A549 (cell line): ENCODE measurements around the gene QKI. TPM values are rescaled to one million over a fixed set of nuclear protein-coding genes. Genes with fewer than 3 reads are reported as not detected.

ENCODE experiments used
- ATAC-seq, 2 experiments: fragments of 200-7000 bp in 1 of 2; fragments of >200 bp in 1 of 2; cut with Nextera tagmentation in 1 of 2; cut with Tn5 transposase in 1 of 2; 3 replicates each; pipeline versions ENCODE4 v1.8.0 to v1.9.1; 2018 to 2020; ENCODE audit warnings: mild to moderate bottlenecking in 1 of 2, moderate library complexity in 1 of 2
- CTCF ChIA-PET: fragments of 300-600 bp; sonication (Branson Sonifier 250); formaldehyde crosslinking; extraction: SDS; loops from one replicate; lab custom pipeline; 2021; ENCODE audit warnings: antibody characterized with exemption, inconsistent platforms; lab: Yijun Ruan, JAX
- POLR2A ChIA-PET: fragments of 350-600 bp; formaldehyde crosslinking; extraction: SDS; loops from one replicate; lab custom pipeline; 2021; ENCODE audit warnings: antibody characterized with exemption, inconsistent platforms; lab: Yijun Ruan, JAX
- DNase-seq, 2 experiments: peaks; one replicate each; pipeline versions ENCODE4 v3.0.0 to v3.0.0-alpha.2; 2011 to 2016; ENCODE audit warnings: low read depth in 1 of 2, low spot score in 1 of 2
- FAIRE-seq: peaks from 2 replicates; lab custom pipeline; 2011; peaks lifted over from hg19 to GRCh38; lab: Jason Lieb, UNC
- H3K27ac ChIP-seq, 2 experiments: fragments of >200 bp; sonication (Bioruptor Twin); formaldehyde crosslinking; 3 replicates each; pipeline ENCODE4 v1.5.1; 2016 to 2017
- H3K4me1 ChIP-seq: fragments of >200 bp; sonication (Bioruptor Twin); formaldehyde crosslinking; 3 replicates; pipeline ENCODE4 v1.6.1; 2016
- H3K4me2 ChIP-seq: fragments of >200 bp; sonication (Bioruptor Twin); formaldehyde crosslinking; 3 replicates; pipeline ENCODE4 v1.6.1; 2016
- H3K4me3 ChIP-seq: fragments of >200 bp; sonication (Bioruptor Twin); formaldehyde crosslinking; 3 replicates; pipeline ENCODE4 v1.5.1; 2016
- H3K9me3 ChIP-seq: fragments of >200 bp; sonication (Bioruptor Twin); formaldehyde crosslinking; 3 replicates; pipeline ENCODE4 v1.6.1; 2016
- ATOH8 ChIP-seq: fragments of 250-450 bp; sonication (Bioruptor Pico); IDR thresholded peaks from 2 replicates; pipeline ENCODE4 v1.5.0; 2020; ENCODE audit warnings: low read depth, mild to moderate bottlenecking, moderate library complexity
- BCL3 ChIP-seq: fragments of >200 bp; sonication (Bioruptor Twin); formaldehyde crosslinking; IDR thresholded peaks from 3 replicates; pipeline ENCODE4 v1.6.1; 2016
- BHLHE40 ChIP-seq: IDR thresholded peaks from 2 replicates; pipeline ENCODE4 v1.6.1; 2012; ENCODE audit warnings: low read depth, low read length, inconsistent platforms
- CBX2 ChIP-seq: fragments of 200-600 bp; sonication (generic); IDR thresholded peaks from 2 replicates; pipeline ENCODE4 v1.6.1; 2016; ENCODE audit warnings: low read depth, mild to moderate bottlenecking, borderline replicate concordance
- CBX8 ChIP-seq: fragments of 200-600 bp; sonication (generic); IDR thresholded peaks from 2 replicates; pipeline ENCODE4 v1.6.1; 2016
- CTCF ChIP-seq: fragments of >200 bp; sonication (Bioruptor Twin); formaldehyde crosslinking; IDR thresholded peaks from 3 replicates; pipeline ENCODE4 v1.5.1; 2016
- EHF ChIP-seq: fragments of 250-450 bp; sonication (Bioruptor Pico); IDR thresholded peaks from 2 replicates; pipeline ENCODE4 v1.5.0; 2020; ENCODE audit warnings: mild to moderate bottlenecking
- ELK1 ChIP-seq: fragments of 150-350 bp; IDR thresholded peaks from 2 replicates; pipeline ENCODE4 v1.6.1; 2014; ENCODE audit warnings: low read depth, mild to moderate bottlenecking, low read length
- EP300 ChIP-seq, 2 experiments: fragments of >200 bp; sonication (Bioruptor Twin); formaldehyde crosslinking; IDR thresholded peaks; 2 replicates in 1 of 2; 3 replicates in 1 of 2; pipeline ENCODE4 v1.6.1; 2016 to 2017
- ESRRA ChIP-seq: fragments of 150-350 bp; IDR thresholded peaks from 2 replicates; pipeline ENCODE4 v1.6.1; 2014; ENCODE audit warnings: mild to moderate bottlenecking, low read length, borderline replicate concordance
- FOXS1 ChIP-seq: fragments of 250-450 bp; sonication (Bioruptor Pico); IDR thresholded peaks from 2 replicates; pipeline ENCODE4 v1.5.0; 2020; ENCODE audit warnings: mild to moderate bottlenecking, moderate library complexity
- HMGXB4 ChIP-seq: fragments of 250-450 bp; sonication (Bioruptor Pico); IDR thresholded peaks from 2 replicates; pipeline ENCODE4 v1.5.0; 2021; ENCODE audit warnings: mild to moderate bottlenecking, moderate library complexity, borderline replicate concordance
- HOXA7 ChIP-seq: fragments of 250-450 bp; sonication (Bioruptor Pico); IDR thresholded peaks from 2 replicates; pipeline ENCODE4 v1.5.0; 2020; ENCODE audit warnings: mild to moderate bottlenecking, moderate library complexity
- HOXB13 ChIP-seq: fragments of 250-450 bp; sonication (Bioruptor Pico); IDR thresholded peaks from 2 replicates; pipeline ENCODE4 v1.5.0; 2020; ENCODE audit warnings: low read depth, mild to moderate bottlenecking, moderate library complexity
- JUNB ChIP-seq: fragments of >200 bp; sonication (Bioruptor Twin); formaldehyde crosslinking; IDR thresholded peaks from 2 replicates; pipeline ENCODE4 v1.6.1; 2016
- MAFK ChIP-seq: fragments of 450-650 bp; IDR thresholded peaks from 2 replicates; pipeline ENCODE4 v1.6.1; 2014; ENCODE audit not compliant: partially characterized antibody
- PBX3 ChIP-seq: IDR thresholded peaks from 2 replicates; pipeline ENCODE4 v1.6.1; 2012
- PHF8 ChIP-seq: fragments of 200-600 bp; sonication (generic); IDR thresholded peaks from 2 replicates; pipeline ENCODE4 v1.6.1; 2016; ENCODE audit warnings: low read depth, mild to moderate bottlenecking, antibody characterized with exemption, moderate library complexity, borderline replicate concordance
- POLR2A ChIP-seq: IDR thresholded peaks from 2 replicates; pipeline ENCODE4 v1.6.1; 2012; ENCODE audit warnings: mild to moderate bottlenecking, low read length
- RFX5 ChIP-seq: fragments of 450-650 bp; IDR thresholded peaks from 2 replicates; pipeline ENCODE4 v1.7.1; 2014; ENCODE audit warnings: antibody characterized with exemption, mild to moderate bottlenecking, moderate library complexity
- RNF2 ChIP-seq: fragments of 200-600 bp; sonication (generic); IDR thresholded peaks from 2 replicates; pipeline ENCODE4 v1.6.1; 2016; ENCODE audit warnings: low read depth, mild to moderate bottlenecking, antibody characterized with exemption, moderate library complexity, borderline replicate concordance
- SREBF2 ChIP-seq: fragments of 450-650 bp; IDR thresholded peaks from 2 replicates; pipeline ENCODE4 v1.6.1; 2014; ENCODE audit warnings: mild to moderate bottlenecking, moderate library complexity
- TFCP2L1 ChIP-seq: fragments of 250-450 bp; sonication (Bioruptor Pico); IDR thresholded peaks from 2 replicates; pipeline ENCODE4 v1.5.0; 2021; ENCODE audit warnings: mild to moderate bottlenecking
- TP53 ChIP-seq: fragments of 250-450 bp; sonication (Bioruptor Pico); IDR thresholded peaks from 2 replicates; pipeline ENCODE4 v1.5.0; 2021; ENCODE audit warnings: mild to moderate bottlenecking, moderate library complexity
- ZFP36 ChIP-seq: fragments of 450-650 bp; IDR thresholded peaks from 2 replicates; pipeline ENCODE4 v1.6.1; 2014; ENCODE audit warnings: borderline replicate concordance; ENCODE audit not compliant: partially characterized antibody
- ZNF302 ChIP-seq: fragments of 250-450 bp; sonication (Bioruptor Pico); IDR thresholded peaks from 2 replicates; pipeline ENCODE4 v1.9.0; 2021; ENCODE audit warnings: inconsistent platforms, mild to moderate bottlenecking, moderate library complexity
- ZSCAN20 ChIP-seq: fragments of 250-450 bp; sonication (Bioruptor Pico); IDR thresholded peaks from 2 replicates; pipeline ENCODE4 v1.8.0; 2022; ENCODE audit warnings: mild to moderate bottlenecking, moderate library complexity
- WGBS: methylation state at CpG from one replicate; pipeline ENCODE4 v1.1.6; 2017; ENCODE audit errors: missing lambda C conversion rate; 5-methylcytosine and 5-hydroxymethylcytosine counted together
- polyA plus RNA-seq, 4 experiments: library from polyadenylated mRNA; depleted of rRNA in 3 of 4; stranded (reverse); fragments of >200 nt; fragmentation: RNase III in 1 of 4; extraction: RNeasy Plus Mini Kit Qiagen cat#74134 plus additional on column Dnase treatment in 1 of 4; gene quantifications; 2 replicates in 3 of 4; 3 replicates in 1 of 4; pipeline ENCODE4 v1.2.3, GENCODE V29; 2011 to 2017

The QKI gene
- polyA plus RNA-seq, 2 of the 4 experiments (the other 2 are of a cell fraction), result 71.9 to 98.2 TPM

- H3K9me3 ChIP-seq, result peaks cover 6% of the 10 kb centered on the region; the same call in 1 of the 3 replicates
- H3K4me1 ChIP-seq, result peaks cover 20% of the 10 kb centered on the region
- FAIRE-seq, result no peak
- WGBS, result 54% methylated on average over 4 of the region's 4 CpGs
- H3K27ac ChIP-seq, result peak overlapping the region in 1 of 2 experiments; percentile 50; a peak in 1 of 6 replicates
- ChIA-PET CTCF (no interaction called here), POLR2A (no interaction called here)
- no peak overlapping the region for H3K4me3 ChIP-seq
- peak overlapping the region; percentile 65 for H3K4me2 ChIP-seq
- DNase-seq, result no peak
- TF ChIP-seq BHLHE40 (no peak), SREBF2 (no peak), FOXS1 (CRISPR knock-in tag) (no peak), ATOH8 (no peak), ZNF302 (CRISPR knock-in tag) (no peak), ZSCAN20 (CRISPR knock-in tag) (no peak), ESRRA (no peak), CTCF (no peak), EP300 (IDR thresholded peaks at IDR 0.05) (no peak), EHF (no peak), ZFP36 (no peak), CBX2 (no peak), RNF2 (no peak)
- peak in 1 of 2 experiments; percentile 56; a peak in 2 of 6 replicates for ATAC-seq
Observed at GRCh38 chr6:163513003-163513402, 98.5 kb downstream of the QKI start.

GRCh38 chr6:163513570-163514166 is 99.2 kb downstream of the QKI start:
- WGBS, result 72% methylated on average over 2 of the region's 2 CpGs
- FAIRE-seq, result no peak
- Histone ChIP-seq H3K4me2 (peak overlapping the region; percentile 65), H3K27ac (peak overlapping the region; percentile 37 to 50; a peak in 5 of 6 replicates), H3K9me3 (no peaks in the 10 kb centered on the region; the same call in 2 of the 3 replicates), H3K4me3 (no peak overlapping the region), H3K4me1 (peaks cover 20% of the 10 kb centered on the region)
- TF ChIP-seq HOXA7 (CRISPR knock-in tag) (no peak), TFCP2L1 (CRISPR knock-in tag) (no peak), MAFK (peak; percentile 56), RFX5 (no peak), JUNB (no peak)
- DNase-seq, result no peak
- ChIA-PET CTCF (no interaction called here), POLR2A (no interaction called here)
- ATAC-seq, result peak; percentile 53 to 54; a peak in 4 of 6 replicates

GRCh38 chr6:163516908-163517307 is 102.4 kb downstream of the QKI start:
- Histone ChIP-seq H3K9me3 (no peaks in the 10 kb centered on the region), H3K4me1 (peaks cover 20% of the 10 kb centered on the region), H3K27ac (no peak overlapping the region), H3K4me2 (no peak overlapping the region), H3K4me3 (no peak overlapping the region)
- DNase-seq (no peak), ATAC-seq (no peak), FAIRE-seq (no peak)
- ChIA-PET CTCF (interaction anchor here (0.6 kb wide), 1 partner anchor 479 kb away, joined by 3 read pairs; no protein-coding TSS in a partner anchor), POLR2A (no interaction called here)
- TF ChIP-seq TP53, result no peak
- TF ChIP-seq CBX8, result no peak
- no peak for TF ChIP-seq JUNB
- TF ChIP-seq PHF8, result no peak
- no peak for TF ChIP-seq POLR2A
- TF ChIP-seq ZFP36, result no peak
- no peak for TF ChIP-seq BHLHE40
- TF ChIP-seq PBX3, result no peak
- no peak for TF ChIP-seq ELK1
- no peak for TF ChIP-seq HMGXB4 (CRISPR knock-in tag)
- no peak for TF ChIP-seq BCL3
- TF ChIP-seq ZNF302 (CRISPR knock-in tag), result no peak
- no peak for TF ChIP-seq HOXB13 (CRISPR knock-in tag)
- no peak for TF ChIP-seq RFX5
